AG04450 (cell line): ENCODE measurements around the gene PTGR3. TPM values are rescaled to one million over a fixed set of nuclear protein-coding genes. Genes with fewer than 3 reads are reported as not detected.

Experiments used
- CTCF ChIA-PET: fragments of 300-600, 350-600 bp; formaldehyde crosslinking; extraction: SDS; loops from one replicate; lab custom pipeline; 2022; ENCODE audit warnings: antibody characterized with exemption, inconsistent platforms; lab: Charles Lee
- POLR2A ChIA-PET: fragments of 350-600 bp; formaldehyde crosslinking; extraction: SDS; loops from one replicate; lab custom pipeline; 2021; ENCODE audit warnings: antibody characterized with exemption, inconsistent platforms; lab: Yijun Ruan, JAX
- DNase-seq: peaks from one replicate; pipeline ENCODE4 v3.0.0-alpha.2; 2011; ENCODE audit warnings: low read depth, low spot score
- H3K27ac ChIP-seq: one replicate; pipeline ENCODE4 v1.5.1; 2012; ENCODE audit warnings: low read depth, low read length, control low read depth
- H3K27me3 ChIP-seq: one replicate; pipeline ENCODE4 v1.6.0; 2012; ENCODE audit warnings: low read length; ENCODE audit not compliant: control insufficient read depth, insufficient read depth
- H3K4me3 ChIP-seq: 2 replicates; pipeline ENCODE4 v1.5.1; 2011; ENCODE audit warnings: mild to moderate bottlenecking, low read depth, low read length, control low read depth
- H3K9me3 ChIP-seq: 2 replicates; pipeline ENCODE4 v1.5.1; 2012; ENCODE audit warnings: low read length; ENCODE audit not compliant: control insufficient read depth, insufficient read depth
- CTCF ChIP-seq: IDR thresholded peaks from 2 replicates; pipeline ENCODE4 v1.5.1; 2011; ENCODE audit warnings: low read depth, low read length, control low read depth, inconsistent platforms
- polyA plus RNA-seq: library from polyadenylated mRNA; depleted of rRNA; stranded (reverse); fragments of >200 nt; gene quantifications from 2 replicates; pipeline ENCODE4 v1.2.3, GENCODE V29; 2011

The PTGR3 gene
- polyA plus RNA-seq, 1 experiment: 30.9 TPM

- no peaks in the 10 kb centered on the region; the same call in 1 of the 2 replicates for H3K9me3 ChIP-seq
- no peak overlapping the region for H3K4me3 ChIP-seq
- H3K27ac ChIP-seq: no peak overlapping the region
- CTCF ChIA-PET: interaction anchor here (0.6 kb wide), 1 partner anchor 1026 kb away, joined by 7 read pairs; no protein-coding TSS in a partner anchor
- POLR2A ChIA-PET: no interaction called here
- no peak for DNase-seq
- no peak for TF ChIP-seq CTCF
- H3K27me3 ChIP-seq: no peaks in the 10 kb centered on the region
Measured at GRCh38 chr18:75230163-75231052, 21.5 kb upstream of the PTGR3 start.

- CTCF ChIA-PET: interaction anchor here (0.6 kb wide), 1 partner anchor 1027 kb away, joined by 7 read pairs; no protein-coding TSS in a partner anchor
- Histone ChIP-seq H3K27me3 (no peaks in the 10 kb centered on the region), H3K4me3 (no peak overlapping the region), H3K27ac (no peak overlapping the region), H3K9me3 (no peaks in the 10 kb centered on the region; the same call in 1 of the 2 replicates)
- DNase-seq: no peak
- POLR2A ChIA-PET: interaction anchor here (0.7 kb wide), 1 partner anchor 37 kb away, joined by 3 read pairs; no protein-coding TSS in a partner anchor
- no peak for TF ChIP-seq CTCF
Measured at GRCh38 chr18:75229437-75229836, 20.5 kb upstream of the PTGR3 start.

GRCh38 chr18:75228967-75229366 is 20.0 kb upstream of the PTGR3 start:
- DNase-seq: no peak
- no peak overlapping the region for H3K27ac ChIP-seq
- ChIA-PET CTCF (no interaction called here), POLR2A (interaction anchor here (0.7 kb wide), 1 partner anchor 37 kb away, joined by 3 read pairs; no protein-coding TSS in a partner anchor)
- TF ChIP-seq CTCF: no peak
- no peak overlapping the region for H3K4me3 ChIP-seq
- no peaks in the 10 kb centered on the region; the same call in 1 of the 2 replicates for H3K9me3 ChIP-seq
- no peaks in the 10 kb centered on the region for H3K27me3 ChIP-seq

GRCh38 chr18:75227535-75228296 is 18.8 kb upstream of the PTGR3 start:
- no peak for TF ChIP-seq CTCF
- POLR2A ChIA-PET: no interaction called here
- CTCF ChIA-PET: no interaction called here
- Histone ChIP-seq H3K9me3 (no peaks in the 10 kb centered on the region; the same call in 1 of the 2 replicates), H3K4me3 (no peak overlapping the region), H3K27ac (no peak overlapping the region), H3K27me3 (no peaks in the 10 kb centered on the region)
- DNase-seq: no peak
